Measurements from ENCODE around the gene EDEM1. TPM values are rescaled to one million over a fixed set of nuclear protein-coding genes. Genes with fewer than 3 reads are reported as not detected.

Gene EDEM1
- polyA plus RNA-seq, 2 donors = 5.8 to 9.0 TPM

DNA sequence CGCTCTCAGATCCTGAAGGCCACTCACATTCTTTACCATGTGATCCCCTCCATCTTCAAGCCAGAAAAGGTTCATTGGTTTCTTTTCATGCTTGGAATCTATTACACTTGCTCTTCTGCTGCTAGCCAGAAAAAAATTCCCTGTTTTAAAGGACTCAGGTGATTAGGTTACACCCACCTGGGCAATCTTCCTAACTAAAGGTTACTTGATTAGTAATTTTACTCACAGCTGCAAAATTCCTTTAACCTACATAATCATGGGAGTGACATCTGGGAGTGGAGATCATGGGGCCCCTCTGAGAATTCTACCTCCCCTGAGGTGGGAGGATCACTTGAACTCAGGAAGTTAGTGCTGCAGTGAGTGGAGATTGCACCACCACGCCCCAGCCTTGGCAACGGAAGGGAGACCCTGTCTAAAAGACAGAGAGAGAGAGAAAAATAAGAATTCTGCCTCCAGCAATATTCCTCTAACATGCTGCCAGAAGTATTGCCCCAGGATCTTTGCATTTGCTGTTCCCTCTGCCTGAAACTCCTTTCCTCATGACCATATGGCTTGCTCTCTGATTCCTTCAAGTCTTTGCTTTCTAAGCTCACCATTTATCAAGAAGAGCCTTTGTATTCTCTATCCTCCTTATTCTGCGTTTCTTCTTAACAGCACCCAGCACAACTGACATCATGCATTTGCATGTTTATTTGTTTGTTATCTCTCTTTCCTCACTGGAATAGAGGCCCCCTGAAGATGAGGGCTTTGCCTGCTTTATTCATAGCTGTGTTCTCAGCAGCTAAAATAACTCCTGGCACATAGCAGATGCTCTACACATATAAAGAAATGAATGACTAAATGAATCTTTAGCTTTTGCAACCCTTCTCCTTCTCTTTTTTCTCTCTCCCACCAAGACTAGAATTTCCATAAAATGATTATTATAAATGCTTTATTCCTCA, 68.2 kb downstream of the EDEM1 start:
- Histone ChIP-seq H3K27me3 (ENCODE audit: control insufficient read depth in 1 of 2, insufficient read depth in 2 of 2, low read length in 2 of 2) (no peaks in the 10 kb centered on the region), H3K27ac (ENCODE audit: low read depth in 2 of 2, low read length in 1 of 2) (no peak overlapping the region), H3K4me3 (ENCODE audit: low read depth in 1 of 2, low read length in 2 of 2) (no peak overlapping the region), H3K36me3 (ENCODE audit: control insufficient read depth in 2 of 2, insufficient read depth in 2 of 2, low read length in 1 of 2) (no peaks in the 10 kb centered on the region), H3K4me1 (ENCODE audit: control insufficient read depth in 2 of 2, insufficient read depth in 2 of 2, low read length in 1 of 2) (no peaks in the 10 kb centered on the region), H3K9me3 (ENCODE audit: control insufficient read depth in 2 of 2, insufficient read depth in 1 of 2, low read depth in 1 of 2, low read length in 1 of 2) (no peaks in the 10 kb centered on the region)
- WGBS, 2 donors = 61 to 70% methylated on average over 4 of the region's 4 CpGs

DNA sequence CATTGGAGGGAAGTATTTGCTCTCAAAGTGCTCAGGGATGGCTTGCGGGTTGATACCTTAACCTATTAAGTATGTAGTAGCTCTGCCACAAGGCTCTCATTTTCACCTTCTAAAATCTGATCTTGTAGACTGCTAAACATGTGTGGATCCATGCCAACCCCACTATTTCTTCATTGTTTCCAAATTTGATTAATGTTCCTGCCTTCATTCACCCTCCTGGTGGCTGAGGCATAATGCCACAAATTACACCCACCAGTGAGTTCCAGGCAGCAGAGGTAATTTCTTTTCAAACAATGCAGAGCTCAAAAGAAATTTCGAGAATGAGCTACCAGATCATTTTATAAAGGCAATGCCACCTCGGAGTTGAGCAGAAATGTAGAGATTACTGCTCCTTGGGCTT, 71.0 kb downstream of the EDEM1 start:
- Histone ChIP-seq H3K9me3 (ENCODE audit: control insufficient read depth in 2 of 2, insufficient read depth in 1 of 2, low read depth in 1 of 2, low read length in 1 of 2) (no peaks in the 10 kb centered on the region), H3K27ac (ENCODE audit: low read depth in 2 of 2, low read length in 1 of 2) (no peak overlapping the region), H3K4me1 (ENCODE audit: control insufficient read depth in 2 of 2, insufficient read depth in 2 of 2, low read length in 1 of 2) (no peaks in the 10 kb centered on the region), H3K27me3 (ENCODE audit: control insufficient read depth in 1 of 2, insufficient read depth in 2 of 2, low read length in 2 of 2) (no peaks in the 10 kb centered on the region), H3K4me3 (ENCODE audit: low read depth in 1 of 2, low read length in 2 of 2) (no peak overlapping the region), H3K36me3 (ENCODE audit: control insufficient read depth in 2 of 2, insufficient read depth in 2 of 2, low read length in 1 of 2) (no peaks in the 10 kb centered on the region)
- WGBS, 2 donors = 62 to 65% methylated on average over 3 of the region's 3 CpGs

DNA sequence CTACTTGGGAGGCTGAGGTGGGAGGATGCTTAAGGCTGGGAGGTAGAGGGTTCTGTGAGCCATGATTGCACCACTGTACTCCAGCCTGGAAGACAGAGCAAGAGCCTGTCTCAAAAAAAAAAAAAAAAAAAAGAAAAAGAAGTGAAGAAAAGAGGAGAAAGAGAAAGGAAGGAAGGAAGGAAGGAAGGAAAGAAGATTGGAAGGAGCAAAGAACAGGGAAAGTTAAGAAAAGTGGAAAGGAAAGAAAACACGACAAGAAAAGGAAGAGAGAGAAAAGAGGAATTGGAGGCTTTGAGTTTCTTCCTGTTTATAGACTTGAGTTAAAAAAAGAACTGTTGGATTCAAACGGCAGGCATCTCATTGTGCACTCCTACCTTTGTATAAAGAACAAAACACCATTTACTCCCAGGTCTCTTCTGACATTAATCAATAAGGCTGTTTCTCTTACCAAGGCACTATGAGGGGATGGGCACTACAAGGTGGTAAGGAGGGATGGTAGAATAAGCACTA, 73.5 kb downstream of the EDEM1 start:
- Histone ChIP-seq H3K27ac (ENCODE audit: low read depth in 2 of 2, low read length in 1 of 2) (no peak overlapping the region), H3K4me3 (ENCODE audit: low read depth in 1 of 2, low read length in 2 of 2) (no peak overlapping the region), H3K9me3 (ENCODE audit: control insufficient read depth in 2 of 2, insufficient read depth in 1 of 2, low read depth in 1 of 2, low read length in 1 of 2) (no peaks in the 10 kb centered on the region), H3K36me3 (ENCODE audit: control insufficient read depth in 2 of 2, insufficient read depth in 2 of 2, low read length in 1 of 2) (no peaks in the 10 kb centered on the region), H3K27me3 (ENCODE audit: control insufficient read depth in 1 of 2, insufficient read depth in 2 of 2, low read length in 2 of 2) (no peaks in the 10 kb centered on the region), H3K4me1 (ENCODE audit: control insufficient read depth in 2 of 2, insufficient read depth in 2 of 2, low read length in 1 of 2) (no peaks in the 10 kb centered on the region)
- 30 to 37% methylated on average over 2 of the region's 2 CpGs for WGBS, 2 donors

DNA sequence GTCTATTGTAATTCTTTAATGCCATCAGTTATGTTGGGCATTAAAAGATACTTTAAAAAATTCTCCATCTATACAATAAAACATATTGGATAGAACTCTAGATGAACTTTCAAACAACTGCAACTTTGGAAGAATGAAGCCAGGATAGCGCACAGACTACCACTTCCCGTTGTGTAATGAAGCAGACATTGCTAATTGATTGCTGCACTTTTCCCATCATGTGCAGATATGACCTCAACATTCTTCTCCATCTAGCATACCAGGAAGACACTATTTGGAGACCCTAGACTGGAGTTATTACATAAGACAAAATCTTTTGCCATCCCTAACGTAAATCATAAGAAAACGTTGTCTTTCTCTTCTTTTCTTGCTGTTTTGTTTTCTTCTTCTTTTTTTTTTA, 75.0 kb downstream of the EDEM1 start:
- WGBS, 2 donors = 86 to 89% methylated on average over 4 of the region's 4 CpGs

DNA sequence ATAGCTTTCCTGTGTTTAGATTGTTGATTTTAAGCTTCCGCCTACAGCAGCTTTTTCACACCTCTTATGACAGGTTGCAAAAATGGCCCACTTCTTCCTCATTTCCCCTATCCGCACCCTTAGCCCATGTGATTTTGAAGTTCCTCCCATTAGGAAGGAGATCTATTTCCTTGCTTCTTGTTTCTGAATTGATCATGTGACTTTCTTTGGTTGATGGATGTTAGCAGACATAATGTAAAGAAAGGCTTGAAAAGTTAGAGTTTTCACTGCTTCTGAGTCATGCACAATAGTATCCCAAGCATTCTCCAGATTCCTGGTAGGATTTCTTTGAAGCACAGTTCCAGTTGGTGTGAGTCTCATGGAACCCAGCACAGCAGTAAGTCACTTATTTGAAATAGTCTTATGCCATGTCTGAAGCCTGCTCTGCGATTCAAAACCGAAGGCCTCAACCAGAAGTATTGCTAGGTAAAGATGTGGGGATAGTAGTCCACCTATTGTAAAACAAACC, 76.6 kb downstream of the EDEM1 start:
- Histone ChIP-seq H3K4me1 (ENCODE audit: control insufficient read depth in 2 of 2, insufficient read depth in 2 of 2, low read length in 1 of 2) (no peaks in the 10 kb centered on the region), H3K27me3 (ENCODE audit: control insufficient read depth in 1 of 2, insufficient read depth in 2 of 2, low read length in 2 of 2) (no peaks in the 10 kb centered on the region)
- WGBS, 2 donors = 89 to 95% methylated on average over 4 of the region's 4 CpGs

More for the DNA sequence above, 75.0 kb downstream of the EDEM1 start:
- H3K4me1 ChIP-seq (ENCODE audit: control insufficient read depth in 2 of 2, insufficient read depth in 2 of 2, low read length in 1 of 2) = no peaks in the 10 kb centered on the region
- no peak overlapping the region for H3K4me3 ChIP-seq (ENCODE audit: low read depth in 1 of 2, low read length in 2 of 2)
- no peak overlapping the region for H3K27ac ChIP-seq (ENCODE audit: low read depth in 2 of 2, low read length in 1 of 2)
- H3K9me3 ChIP-seq (ENCODE audit: control insufficient read depth in 2 of 2, insufficient read depth in 1 of 2, low read depth in 1 of 2, low read length in 1 of 2) = no peaks in the 10 kb centered on the region
- H3K27me3 ChIP-seq (ENCODE audit: control insufficient read depth in 1 of 2, insufficient read depth in 2 of 2, low read length in 2 of 2) = no peaks in the 10 kb centered on the region
- no peaks in the 10 kb centered on the region for H3K36me3 ChIP-seq (ENCODE audit: control insufficient read depth in 2 of 2, insufficient read depth in 2 of 2, low read length in 1 of 2)

DNA sequence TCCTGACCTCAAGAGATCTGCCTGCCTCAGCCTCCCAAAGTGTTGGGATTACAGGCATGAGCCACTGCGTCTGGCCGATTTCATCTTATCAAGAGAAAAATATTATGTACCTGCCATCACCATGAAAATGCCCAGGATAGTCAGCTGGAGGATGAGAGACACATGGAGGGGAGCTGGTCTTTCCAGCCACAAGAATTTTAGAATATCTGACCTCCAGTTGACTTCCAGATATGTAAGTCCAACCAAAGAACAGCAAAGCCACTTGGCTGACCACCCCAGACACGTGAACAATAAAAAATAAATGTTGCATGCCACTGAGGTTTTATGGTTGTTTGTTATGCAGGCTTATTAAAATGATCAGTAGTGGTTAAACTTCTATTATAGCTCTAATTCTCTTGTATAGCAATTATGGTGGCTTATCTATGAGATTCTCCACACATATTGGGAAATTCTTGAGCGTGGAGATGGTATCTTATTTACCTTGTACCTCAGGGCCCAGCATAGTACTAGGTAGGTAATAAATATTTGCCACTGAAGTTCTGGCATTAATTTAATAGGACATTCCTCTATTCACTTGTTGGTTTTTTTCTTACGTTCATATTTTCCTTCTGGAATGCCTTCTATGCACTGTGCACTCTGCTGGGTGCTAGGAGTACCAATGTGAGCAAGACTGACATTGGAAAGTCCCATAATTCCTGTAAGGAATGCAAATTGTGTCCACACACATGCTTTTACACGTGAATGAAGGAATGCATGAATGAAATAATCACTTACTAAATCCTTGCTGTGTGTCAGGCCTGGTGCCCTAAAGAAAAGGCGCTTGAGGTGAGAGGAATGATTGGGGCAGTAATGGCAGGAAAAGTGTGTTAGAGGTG, 77.6 kb downstream of the EDEM1 start:
- Histone ChIP-seq H3K27ac (ENCODE audit: low read depth in 2 of 2, low read length in 1 of 2) (no peak overlapping the region), H3K4me1 (ENCODE audit: control insufficient read depth in 2 of 2, insufficient read depth in 2 of 2, low read length in 1 of 2) (no peaks in the 10 kb centered on the region), H3K36me3 (ENCODE audit: control insufficient read depth in 2 of 2, insufficient read depth in 2 of 2, low read length in 1 of 2) (no peaks in the 10 kb centered on the region), H3K27me3 (ENCODE audit: control insufficient read depth in 1 of 2, insufficient read depth in 2 of 2, low read length in 2 of 2) (no peaks in the 10 kb centered on the region), H3K9me3 (ENCODE audit: control insufficient read depth in 2 of 2, insufficient read depth in 1 of 2, low read depth in 1 of 2, low read length in 1 of 2) (no peaks in the 10 kb centered on the region), H3K4me3 (ENCODE audit: low read depth in 1 of 2, low read length in 2 of 2) (no peak overlapping the region)
- 75 to 79% methylated on average over 7 of the region's 7 CpGs for WGBS, 2 donors

More for the DNA sequence above, 76.6 kb downstream of the EDEM1 start:
- Histone ChIP-seq H3K36me3 (ENCODE audit: control insufficient read depth in 2 of 2, insufficient read depth in 2 of 2, low read length in 1 of 2) (no peaks in the 10 kb centered on the region), H3K27ac (ENCODE audit: low read depth in 2 of 2, low read length in 1 of 2) (no peak overlapping the region), H3K9me3 (ENCODE audit: control insufficient read depth in 2 of 2, insufficient read depth in 1 of 2, low read depth in 1 of 2, low read length in 1 of 2) (no peaks in the 10 kb centered on the region), H3K4me3 (ENCODE audit: low read depth in 1 of 2, low read length in 2 of 2) (no peak overlapping the region)

DNA sequence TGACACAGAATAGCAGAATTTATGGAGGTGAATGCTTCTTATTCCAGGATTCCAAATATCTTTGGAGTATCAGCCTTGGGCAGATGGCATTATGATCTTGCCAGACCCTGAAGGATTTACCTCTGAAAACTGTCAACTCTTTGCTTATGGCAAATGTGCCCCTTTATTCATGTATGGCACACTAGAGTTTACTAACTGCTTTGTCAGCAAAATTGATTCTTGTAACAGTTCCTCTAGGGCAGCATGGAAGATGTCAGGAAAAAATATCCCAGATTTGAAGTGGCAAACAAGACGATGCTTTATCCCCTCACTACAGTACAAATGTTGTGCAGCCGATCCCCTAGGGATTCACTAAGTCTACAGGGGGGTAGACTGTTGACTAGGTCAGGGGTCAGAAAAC, 79.7 kb downstream of the EDEM1 start:
- 68 to 73% methylated on average over 2 of the region's 2 CpGs for WGBS, 2 donors
- Histone ChIP-seq H3K4me1 (ENCODE audit: control insufficient read depth in 2 of 2, insufficient read depth in 2 of 2, low read length in 1 of 2) (no peaks in the 10 kb centered on the region), H3K36me3 (ENCODE audit: control insufficient read depth in 2 of 2, insufficient read depth in 2 of 2, low read length in 1 of 2) (no peaks in the 10 kb centered on the region), H3K9me3 (ENCODE audit: control insufficient read depth in 2 of 2, insufficient read depth in 1 of 2, low read depth in 1 of 2, low read length in 1 of 2) (no peaks in the 10 kb centered on the region), H3K27ac (ENCODE audit: low read depth in 2 of 2, low read length in 1 of 2) (no peak overlapping the region), H3K27me3 (ENCODE audit: control insufficient read depth in 1 of 2, insufficient read depth in 2 of 2, low read length in 2 of 2) (no peaks in the 10 kb centered on the region), H3K4me3 (ENCODE audit: low read depth in 1 of 2, low read length in 2 of 2) (no peak overlapping the region)

DNA sequence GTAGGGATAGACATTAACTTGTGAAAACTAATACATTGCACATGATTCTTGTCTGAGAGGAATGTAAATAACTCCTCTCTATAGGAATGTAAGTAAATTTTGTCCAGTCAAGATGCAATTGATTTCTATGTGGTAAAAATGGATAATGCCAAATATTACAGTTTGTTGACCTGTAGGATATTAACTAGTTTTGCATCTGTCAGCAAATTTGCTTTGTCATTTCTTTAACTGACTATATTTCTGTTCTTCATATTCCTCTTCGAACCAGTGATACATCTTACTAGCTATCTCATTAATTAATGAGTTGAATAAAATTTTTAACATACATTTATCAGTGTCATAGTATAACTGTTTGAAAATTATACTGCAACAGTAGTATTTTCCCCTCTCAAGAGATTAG, 80.4 kb downstream of the EDEM1 start:
- Histone ChIP-seq H3K4me1 (ENCODE audit: control insufficient read depth in 2 of 2, insufficient read depth in 2 of 2, low read length in 1 of 2) (no peaks in the 10 kb centered on the region), H3K4me3 (ENCODE audit: low read depth in 1 of 2, low read length in 2 of 2) (no peak overlapping the region)
- WGBS, 2 donors = 80 to 86% methylated on average over 1 of the region's 1 CpG

More for the DNA sequence above, 80.4 kb downstream of the EDEM1 start:
- no peaks in the 10 kb centered on the region for H3K9me3 ChIP-seq (ENCODE audit: control insufficient read depth in 2 of 2, insufficient read depth in 1 of 2, low read depth in 1 of 2, low read length in 1 of 2)
- no peaks in the 10 kb centered on the region for H3K36me3 ChIP-seq (ENCODE audit: control insufficient read depth in 2 of 2, insufficient read depth in 2 of 2, low read length in 1 of 2)
- no peaks in the 10 kb centered on the region for H3K27me3 ChIP-seq (ENCODE audit: control insufficient read depth in 1 of 2, insufficient read depth in 2 of 2, low read length in 2 of 2)
- no peak overlapping the region for H3K27ac ChIP-seq (ENCODE audit: low read depth in 2 of 2, low read length in 1 of 2)

Data from esophagus (tissue), 2 donors.